CMK (cell line): ENCODE results near the gene AGK.
"Not testable (repeated sequence)": the region's sequence is repeated elsewhere in the genome, so short reads cannot be mapped to it uniquely, and the experiment has no call there.

ENCODE experiments used
- DNase-seq: peaks from one replicate; pipeline ENCODE4 v3.0.0-alpha.2; 2010; ENCODE audit warnings: low read depth

AGK gene

GRCh38 chr7:141587304-141587703 lies 36.1 kb downstream of the AGK start:
- no peak for DNase-seq

GRCh38 chr7:141588912-141589311 lies 37.7 kb downstream of the AGK start:
- no peak for DNase-seq

- no peak for DNase-seq
These were observed 38.9 kb downstream of the AGK start for GRCh38 chr7:141590071-141590470.

- DNase-seq: no peak
These were observed 39.5 kb downstream of the AGK start for GRCh38 chr7:141590666-141591065.

GRCh38 chr7:141593134-141593533 lies 41.9 kb downstream of the AGK start:
- DNase-seq: peak; percentile 32

- DNase-seq: no peak
These were observed 46.8 kb downstream of the AGK start for GRCh38 chr7:141597966-141598365.

- no peak for DNase-seq
These were observed 47.2 kb downstream of the AGK start for GRCh38 chr7:141598408-141598807.

GRCh38 chr7:141600168-141601006 lies 49.2 kb downstream of the AGK start:
- no peak for DNase-seq

GRCh38 chr7:141609576-141609975 lies 58.4 kb downstream of the AGK start:
- DNase-seq: no peak

- DNase-seq: no peak
These were observed 59.5 kb downstream of the AGK start for GRCh38 chr7:141610671-141611070.

- no peak for DNase-seq
These were observed 61.7 kb downstream of the AGK start for GRCh38 chr7:141612861-141613260.

GRCh38 chr7:141617280-141617679 lies 66.1 kb downstream of the AGK start:
- no peak for DNase-seq

- no peak for DNase-seq
These were observed 68.5 kb downstream of the AGK start for GRCh38 chr7:141619745-141620144.

- no peak for DNase-seq
These were observed 73.6 kb downstream of the AGK start for GRCh38 chr7:141624763-141625162.

- DNase-seq: no peak
These were observed 79.4 kb downstream of the AGK start for GRCh38 chr7:141630621-141631020.

GRCh38 chr7:141631525-141631924 lies 80.3 kb downstream of the AGK start:
- DNase-seq: no peak

- DNase-seq: no peak
These were observed 82.9 kb downstream of the AGK start for GRCh38 chr7:141634065-141634464.

GRCh38 chr7:141636053-141636452 lies 84.8 kb downstream of the AGK start:
- no peak for DNase-seq

- no peak for DNase-seq
These were observed 89.1 kb downstream of the AGK start for GRCh38 chr7:141640239-141640840.

GRCh38 chr7:141641876-141642275 lies 90.7 kb downstream of the AGK start:
- no peak for DNase-seq

- DNase-seq: no peak
These were observed 94.0 kb downstream of the AGK start for GRCh38 chr7:141645188-141645587.

GRCh38 chr7:141646826-141647480 lies 95.7 kb downstream of the AGK start:
- no peak for DNase-seq

- DNase-seq: not testable (repeated sequence)
These were observed 96.5 kb downstream of the AGK start for GRCh38 chr7:141647701-141648100.
